IMR-90 (cell line): ENCODE results near the gene TRIM22. TPM values are rescaled to one million over a fixed set of nuclear protein-coding genes. Genes with fewer than 3 reads are reported as not detected.

ENCODE experiments used
- ATAC-seq: fragments of 200-7000 bp; cut with Tn5 transposase; 2 replicates; pipeline ENCODE4 v1.9.1; 2020; ENCODE audit warnings: low read depth, mild to moderate bottlenecking, moderate library complexity
- BruUV-seq: library from RNA; stranded (reverse); fragments of 400-500 nt; replicated peaks from 2 replicates; lab custom pipeline; 2021; lab: Mats Ljungman, UMichigan
- CTCF ChIA-PET: fragments of 300-600 bp; formaldehyde crosslinking; extraction: SDS; loops from one replicate; lab custom pipeline; 2021; ENCODE audit warnings: antibody characterized with exemption; lab: Yijun Ruan, JAX
- POLR2A ChIA-PET: fragments of 300-600 bp; sonication (Branson Sonifier 250); formaldehyde crosslinking; loops from one replicate; lab custom pipeline; 2022; ENCODE audit warnings: antibody characterized with exemption; ENCODE audit not compliant: unreplicated experiment; lab: Charles Lee
- DNase-seq: peaks from one replicate; pipeline ENCODE4 v3.0.0; 2013
- H2AFZ ChIP-seq: replicated peaks from 2 replicates; pipeline ENCODE3; 2013; ENCODE audit warnings: low read length, mild to moderate bottlenecking; ENCODE audit not compliant: poor library complexity
- H2AK5ac ChIP-seq: 2 replicates; pipeline ENCODE4 v1.6.1; 2013; ENCODE audit warnings: low read depth, low read length, inconsistent platforms
- H2AK9ac ChIP-seq: replicated peaks from 2 replicates; pipeline ENCODE3; 2013; ENCODE audit warnings: mild to moderate bottlenecking, low read depth, low read length, moderate library complexity; ENCODE audit not compliant: poor library complexity
- H2BK120ac ChIP-seq: 2 replicates; pipeline ENCODE4 v1.6.1; 2013; ENCODE audit warnings: low read depth, low read length, inconsistent platforms
- H2BK15ac ChIP-seq: 3 replicates; pipeline ENCODE4 v1.6.1; 2013; ENCODE audit warnings: low read depth, low read length, inconsistent platforms
- H2BK20ac ChIP-seq: 2 replicates; pipeline ENCODE4 v1.6.1; 2013; ENCODE audit warnings: low read depth, mild to moderate bottlenecking, inconsistent platforms, low read length, moderate library complexity
- H2BK5ac ChIP-seq: 2 replicates; pipeline ENCODE4 v1.6.1; 2013; ENCODE audit warnings: mild to moderate bottlenecking, low read depth, low read length, inconsistent platforms; ENCODE audit not compliant: poor library complexity, severe bottlenecking
- H3K14ac ChIP-seq: replicated peaks from 2 replicates; pipeline ENCODE4 v1.6.1; 2013; ENCODE audit warnings: low read depth, low read length, inconsistent platforms
- H3K18ac ChIP-seq: 2 replicates; pipeline ENCODE4 v1.6.1; 2013; ENCODE audit warnings: low read depth, low read length, control low read depth
- H3K23ac ChIP-seq: 2 replicates; pipeline ENCODE4 v1.6.1; 2013; ENCODE audit warnings: low read depth, low read length, inconsistent platforms
- H3K27ac ChIP-seq: 2 replicates; pipeline ENCODE4 v1.5.1; 2013; ENCODE audit warnings: mild to moderate bottlenecking, control low read depth, low read length; ENCODE audit not compliant: insufficient read depth
- H3K27me3 ChIP-seq: 2 replicates; pipeline ENCODE4 v1.6.1; 2013; ENCODE audit warnings: low read length; ENCODE audit not compliant: control insufficient read depth, insufficient read depth
- H3K36me3 ChIP-seq: 2 replicates; pipeline ENCODE4 v1.6.1; 2013; ENCODE audit warnings: low read length, mixed read lengths; ENCODE audit not compliant: control insufficient read depth, insufficient read depth
- H3K4ac ChIP-seq: 2 replicates; pipeline ENCODE4 v1.6.1; 2013; ENCODE audit warnings: low read depth, low read length, inconsistent platforms
- H3K4me1 ChIP-seq: 2 replicates; pipeline ENCODE4 v1.6.1; 2013; ENCODE audit warnings: low read length, mixed read lengths; ENCODE audit not compliant: control insufficient read depth, insufficient read depth
- H3K4me2 ChIP-seq: 2 replicates; pipeline ENCODE4 v1.6.1; 2013; ENCODE audit warnings: low read depth, mild to moderate bottlenecking, control low read depth, low read length, moderate library complexity
- H3K4me3 ChIP-seq: 2 replicates; pipeline ENCODE4 v1.5.1; 2013; ENCODE audit warnings: low read depth, mild to moderate bottlenecking, control low read depth, low read length, moderate library complexity; ENCODE audit not compliant: insufficient read depth
- H3K56ac ChIP-seq: 2 replicates; pipeline ENCODE4 v1.6.1; 2013; ENCODE audit warnings: low read length, inconsistent platforms; ENCODE audit not compliant: insufficient read depth; ENCODE audit errors: extremely low read depth
- H3K79me1 ChIP-seq, 2 experiments: 2 replicates each; pipeline ENCODE4 v1.6.1; 2013; ENCODE audit warnings: low read length in 2 of 2, inconsistent platforms in 1 of 2, low read depth in 1 of 2
- H3K9ac ChIP-seq: 2 replicates; pipeline ENCODE4 v1.6.1; 2013; ENCODE audit warnings: low read depth, low read length, control low read depth
- H3K9me1 ChIP-seq: 2 replicates; pipeline ENCODE4 v1.6.1; 2013; ENCODE audit warnings: low read length, inconsistent platforms; ENCODE audit not compliant: insufficient read depth
- H3K9me3 ChIP-seq: 2 replicates; pipeline ENCODE4 v1.6.1; 2013; ENCODE audit warnings: low read length; ENCODE audit not compliant: control insufficient read depth, insufficient read depth
- H4K20me1 ChIP-seq: 2 replicates; pipeline ENCODE4 v1.6.1; 2013; ENCODE audit warnings: low read length, inconsistent platforms; ENCODE audit not compliant: insufficient read depth
- H4K5ac ChIP-seq: 2 replicates; pipeline ENCODE4 v1.6.1; 2013; ENCODE audit warnings: mild to moderate bottlenecking, low read depth, low read length, control low read depth
- H4K8ac ChIP-seq, 2 experiments: 2 replicates each; pipeline ENCODE4 v1.6.1; 2013; ENCODE audit warnings: low read depth in 2 of 2, low read length in 2 of 2, control low read depth in 1 of 2, inconsistent platforms in 1 of 2
- H4K91ac ChIP-seq: 2 replicates; pipeline ENCODE4 v1.6.1; 2013; ENCODE audit warnings: low read depth, low read length, inconsistent platforms; ENCODE audit not compliant: insufficient read depth
- CEBPB ChIP-seq: IDR thresholded peaks from 2 replicates; pipeline ENCODE4 v1.6.1; 2012; ENCODE audit warnings: low read depth, low read length, improper control_type of control experiment
- ELK1 ChIP-seq: fragments of 150-350 bp; IDR thresholded peaks from 2 replicates; pipeline ENCODE4 v1.6.1; 2016; ENCODE audit warnings: low read depth, mild to moderate bottlenecking, low read length, moderate library complexity, borderline replicate concordance
- MXI1 ChIP-seq: IDR thresholded peaks from 2 replicates; pipeline ENCODE4 v1.6.1; 2012; ENCODE audit warnings: low read depth, mild to moderate bottlenecking, low read length, moderate library complexity, borderline replicate concordance
- POLR2A ChIP-seq: IDR thresholded peaks from 2 replicates; pipeline ENCODE4 v1.6.1; 2012; ENCODE audit warnings: mild to moderate bottlenecking, low read depth, low read length
- RFX5 ChIP-seq: IDR thresholded peaks from 2 replicates; pipeline ENCODE4 v1.8.0; 2012; ENCODE audit warnings: low read depth, mild to moderate bottlenecking, low read length, moderate library complexity
- SMC3 ChIP-seq: fragments of 150-350 bp; IDR thresholded peaks from 2 replicates; pipeline ENCODE4 v1.6.1; 2016; ENCODE audit warnings: low read depth, mild to moderate bottlenecking, antibody characterized with exemption, low read length, moderate library complexity
- WGBS, 2 experiments: methylation state at CpG; one replicate each; pipeline versions ENCODE4 v1.1.5 to v1.1.7; 2013; ENCODE audit warnings: missing lambda C conversion rate in 2 of 2; ENCODE audit not compliant: insufficient read length in 1 of 2; ENCODE audit errors: extremely low coverage in 2 of 2; 5-methylcytosine and 5-hydroxymethylcytosine counted together
- dilution Hi-C: fragments of 300-500 bp; cut with HindIII; formaldehyde crosslinking; loops from one replicate; pipeline ENCODE4 v1.14.3; 2018; ENCODE audit warnings: low sequenced_read_pairs; ENCODE audit not compliant: unreplicated experiment
- in situ Hi-C: fragments of 300-500 bp; cut with MboI; formaldehyde crosslinking; loops from 3 replicates; pipeline ENCODE4 v1.14.3; 2019; ENCODE audit warnings: low sequenced_read_pairs, inconsistent platforms, mixed read lengths
- intact Hi-C: fragments of 100-400 bp; cut with micrococcal nuclease; formaldehyde crosslinking; loops from 2 replicates; pipeline ENCODE4 v1.10.0; 2022
- polyA plus RNA-seq, 3 experiments: library from polyadenylated mRNA; depleted of rRNA; stranded (reverse); fragments of >200 nt; gene quantifications; 2 replicates each; pipeline ENCODE4 v1.2.3, GENCODE V29; 2012; ENCODE audit warnings: low replicate concordance in 1 of 3
- total RNA-seq: library from RNA; depleted of rRNA; stranded (reverse); fragments of >200 nt; gene quantifications from 2 replicates; pipeline ENCODE4 v1.2.3, GENCODE V29; 2012
- TF ChIP-seq, protein P1 (sequence below): fragments of 150-350 bp; IDR thresholded peaks from 2 replicates; pipeline ENCODE4 v1.6.1; 2017; ENCODE audit warnings: mild to moderate bottlenecking, antibody characterized with exemption, low read length, low read depth

The TRIM22 gene
- total and polyA plus RNA-seq, 2 of the 4 experiments (the other 2 are of a cell fraction): 43.6 to 46.8 TPM

DNA sequence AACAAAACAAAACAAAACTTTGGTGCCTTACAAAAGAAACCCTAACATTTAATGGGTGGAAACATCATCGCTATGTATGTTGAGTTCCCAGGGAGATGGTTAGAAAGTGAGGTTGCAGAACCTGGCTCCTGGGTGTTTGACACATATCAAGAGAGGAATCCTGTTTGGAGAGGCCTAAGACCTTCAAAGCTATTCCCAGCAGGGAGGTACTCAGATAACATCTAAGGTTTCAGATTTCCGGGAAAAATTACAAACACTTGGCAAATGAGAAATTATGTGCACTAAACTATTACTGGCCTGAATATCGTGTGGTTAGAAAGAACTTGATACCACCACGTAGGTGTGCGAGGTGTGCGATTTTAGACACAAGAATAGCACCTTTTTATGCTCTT, 23.2 kb upstream of the TRIM22 start:
- Histone ChIP-seq H2BK20ac (no peak overlapping the region), H4K8ac (no peak overlapping the region), H2BK5ac (no peak overlapping the region), H3K18ac (no peak overlapping the region), H2AK5ac (no peak overlapping the region), H3K14ac (no peak overlapping the region), H3K36me3 (peaks cover 26% of the 10 kb centered on the region), H3K23ac (no peak overlapping the region), H3K56ac (no peak overlapping the region), H2AFZ (no peak overlapping the region), H4K5ac (no peak overlapping the region), H3K4ac (no peak overlapping the region), H3K27me3 (no peaks in the 10 kb centered on the region), H4K20me1 (no peaks in the 10 kb centered on the region), H2BK15ac (no peak overlapping the region), H2BK120ac (no peak overlapping the region), H3K27ac (no peak overlapping the region), H3K4me3 (no peak overlapping the region), H3K9me3 (no peaks in the 10 kb centered on the region), H4K91ac (no peak overlapping the region), H3K9ac (no peak overlapping the region), H3K79me1 (peaks cover 6 to 7% of the 10 kb centered on the region in 2 experiments), H3K9me1 (no peaks in the 10 kb centered on the region), H3K4me1 (no peaks in the 10 kb centered on the region; the same call in 1 of the 2 replicates), H3K4me2 (no peak overlapping the region), H2AK9ac (no peak overlapping the region)
- TF ChIP-seq SMC3 (no peak), CEBPB (no peak), ELK1 (no peak), MXI1 (no peak), RFX5 (no peak), POLR2A (no peak)
- TF ChIP-seq, protein P1, sequence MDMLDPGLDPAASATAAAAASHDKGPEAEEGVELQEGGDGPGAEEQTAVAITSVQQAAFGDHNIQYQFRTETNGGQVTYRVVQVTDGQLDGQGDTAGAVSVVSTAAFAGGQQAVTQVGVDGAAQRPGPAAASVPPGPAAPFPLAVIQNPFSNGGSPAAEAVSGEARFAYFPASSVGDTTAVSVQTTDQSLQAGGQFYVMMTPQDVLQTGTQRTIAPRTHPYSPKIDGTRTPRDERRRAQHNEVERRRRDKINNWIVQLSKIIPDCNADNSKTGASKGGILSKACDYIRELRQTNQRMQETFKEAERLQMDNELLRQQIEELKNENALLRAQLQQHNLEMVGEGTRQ: no peak
- 17% methylated on average over 1 of the region's 6 CpGs; no CpG with 5 or more reads in 1 of the 2 experiments for WGBS, 2 experiments
- intact Hi-C loops: no loop called here
- ChIA-PET POLR2A (no interaction called here), CTCF (interaction anchor here (1.0 kb wide), 1 partner anchor 61 kb away, joined by 3 read pairs; no protein-coding TSS in a partner anchor)
- BruUV-seq: no TSS peak
- peak; percentile 17; the same call in 1 of the 2 replicates for ATAC-seq
- dilution Hi-C loops: no loop called here
- DNase-seq: peak; percentile 20
- in situ Hi-C loops: no loop called here
